SK-N-SH treated with all-trans-retinoic acid at 6 μM for 48 hours (cell line): ENCODE results near the gene AKNA.

Experiments used
- ATAC-seq: fragments of 200-7000 bp; cut with Tn5 transposase; 3 replicates; pipeline ENCODE4 v1.9.1; 2020; ENCODE audit warnings: mild to moderate bottlenecking, moderate library complexity
- ARNTL ChIP-seq: fragments of 450-650 bp; formaldehyde crosslinking; IDR thresholded peaks from 2 replicates; pipeline ENCODE4 v1.5.0; 2020; ENCODE audit warnings: low read depth, mild to moderate bottlenecking, moderate library complexity, borderline replicate concordance
- CSDC2 ChIP-seq: fragments of 250-450 bp; sonication (Bioruptor Pico); IDR thresholded peaks from 2 replicates; pipeline ENCODE4 v1.5.0; 2020; ENCODE audit warnings: mild to moderate bottlenecking, moderate library complexity
- GLIS3 ChIP-seq: fragments of 250-450 bp; sonication (Bioruptor Pico); IDR thresholded peaks from 2 replicates; pipeline ENCODE4 v1.5.0; 2020; ENCODE audit warnings: mild to moderate bottlenecking, moderate library complexity
- ISL1 ChIP-seq: fragments of 250-450 bp; sonication (Bioruptor Pico); IDR thresholded peaks from 2 replicates; pipeline ENCODE4 v2.1.2; 2022; ENCODE audit warnings: mild to moderate bottlenecking, moderate library complexity
- OSR1 ChIP-seq: fragments of 250-450 bp; sonication (Bioruptor Pico); IDR thresholded peaks from 2 replicates; pipeline ENCODE4 v1.8.0; 2022; ENCODE audit warnings: moderate library complexity, mild to moderate bottlenecking, inconsistent platforms
- RARB ChIP-seq: fragments of 250-450 bp; sonication (Bioruptor Pico); IDR thresholded peaks from 2 replicates; pipeline ENCODE4 v1.8.0; 2021; ENCODE audit warnings: mild to moderate bottlenecking, moderate library complexity
- SNAI2 ChIP-seq: fragments of 250-450 bp; sonication (Bioruptor Pico); IDR thresholded peaks from 2 replicates; pipeline ENCODE4 v1.5.0; 2020; ENCODE audit warnings: mild to moderate bottlenecking, moderate library complexity
- TCF4 ChIP-seq: fragments of 250-450 bp; sonication (Bioruptor Pico); IDR thresholded peaks from 2 replicates; pipeline ENCODE4 v1.8.0; 2021; ENCODE audit warnings: mild to moderate bottlenecking, moderate library complexity, borderline replicate concordance
- TOX ChIP-seq: fragments of 250-450 bp; sonication (Bioruptor Pico); IDR thresholded peaks from 2 replicates; pipeline ENCODE4 v1.8.0; 2021; ENCODE audit warnings: mild to moderate bottlenecking, moderate library complexity, borderline replicate concordance
- ZC3H10 ChIP-seq: fragments of 250-450 bp; sonication (Bioruptor Pico); IDR thresholded peaks from 2 replicates; pipeline ENCODE4 v1.5.1; 2021; ENCODE audit warnings: mild to moderate bottlenecking, moderate library complexity
- ZFP3 ChIP-seq: fragments of 250-450 bp; sonication (Bioruptor Pico); IDR thresholded peaks from 2 replicates; pipeline ENCODE4 v1.5.0; 2020; ENCODE audit warnings: mild to moderate bottlenecking, moderate library complexity
- ZFP30 ChIP-seq: fragments of 450-650 bp; formaldehyde crosslinking; IDR thresholded peaks from 2 replicates; pipeline ENCODE4 v1.5.0; 2022; ENCODE audit warnings: mild to moderate bottlenecking, moderate library complexity
- ZNF565 ChIP-seq: fragments of 450-650 bp; formaldehyde crosslinking; conservative IDR thresholded peaks from 2 replicates; pipeline ENCODE4 v1.5.0; 2020; ENCODE audit warnings: low read depth, mild to moderate bottlenecking, moderate library complexity
- ZNF70 ChIP-seq: fragments of 450-650 bp; formaldehyde crosslinking; IDR thresholded peaks from 2 replicates; pipeline ENCODE4 v1.5.0; 2020; ENCODE audit warnings: mild to moderate bottlenecking, moderate library complexity
- ZNF8 ChIP-seq: fragments of 450-650 bp; formaldehyde crosslinking; IDR thresholded peaks from 2 replicates; pipeline ENCODE4 v1.5.0; 2020; ENCODE audit warnings: mild to moderate bottlenecking, moderate library complexity
- TF ChIP-seq, protein P1 (sequence below): fragments of 250-450 bp; sonication (Bioruptor Pico); IDR thresholded peaks from 2 replicates; pipeline ENCODE4 v1.5.1; 2021; ENCODE audit warnings: mild to moderate bottlenecking, moderate library complexity
- TF ChIP-seq, protein P2 (sequence below): fragments of 250-450 bp; sonication (Bioruptor Pico); IDR thresholded peaks from 2 replicates; pipeline ENCODE4 v1.5.1; 2020; ENCODE audit warnings: low read depth, mild to moderate bottlenecking, moderate library complexity
- TF ChIP-seq, protein P3 (sequence below): fragments of 250-450 bp; sonication (Bioruptor Pico); IDR thresholded peaks from 2 replicates; pipeline ENCODE4 v1.8.0; 2021; ENCODE audit warnings: low read depth, mild to moderate bottlenecking, moderate library complexity, borderline replicate concordance
- TF ChIP-seq, protein P4 (sequence below): fragments of 250-450 bp; sonication (Bioruptor Pico); IDR thresholded peaks from 2 replicates; pipeline ENCODE4 v1.5.0; 2020; ENCODE audit warnings: mild to moderate bottlenecking, moderate library complexity
- TF ChIP-seq, protein P5 (sequence below): fragments of 250-450 bp; sonication (Bioruptor Pico); IDR thresholded peaks from 2 replicates; pipeline ENCODE4 v1.8.0; 2020; ENCODE audit warnings: mild to moderate bottlenecking, moderate library complexity, borderline replicate concordance

Gene AKNA

DNA sequence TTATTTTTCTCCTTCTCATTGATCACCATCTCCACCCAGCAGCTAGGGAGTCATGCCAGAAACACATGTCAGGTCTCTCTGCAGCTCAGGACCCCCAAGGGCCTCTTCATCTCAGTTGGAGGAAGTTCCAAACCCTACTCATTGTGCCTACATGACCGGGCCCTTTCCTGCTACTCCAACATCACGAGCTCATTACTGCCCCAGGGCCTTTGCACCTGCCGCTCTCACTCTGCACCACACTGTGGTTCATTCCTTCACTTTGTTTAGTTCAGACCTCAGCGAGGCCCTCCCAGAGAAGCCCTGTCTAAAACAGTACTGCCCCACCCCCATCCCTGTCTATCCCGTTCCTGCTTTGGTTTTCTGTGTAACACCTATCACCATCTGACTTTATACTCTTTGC is 22.1 kb upstream of the AKNA start:
- TF ChIP-seq ZNF8 (CRISPR knock-in tag) (no peak), ZC3H10 (CRISPR knock-in tag) (no peak), ZNF70 (CRISPR knock-in tag) (no peak), ARNTL (no peak), ZNF565 (no peak), GLIS3 (CRISPR knock-in tag) (no peak), ZFP30 (CRISPR knock-in tag) (no peak), ISL1 (no peak), CSDC2 (CRISPR knock-in tag) (no peak), ZFP3 (CRISPR knock-in tag) (no peak), TCF4 (CRISPR knock-in tag) (no peak)
- TF ChIP-seq, protein P1, sequence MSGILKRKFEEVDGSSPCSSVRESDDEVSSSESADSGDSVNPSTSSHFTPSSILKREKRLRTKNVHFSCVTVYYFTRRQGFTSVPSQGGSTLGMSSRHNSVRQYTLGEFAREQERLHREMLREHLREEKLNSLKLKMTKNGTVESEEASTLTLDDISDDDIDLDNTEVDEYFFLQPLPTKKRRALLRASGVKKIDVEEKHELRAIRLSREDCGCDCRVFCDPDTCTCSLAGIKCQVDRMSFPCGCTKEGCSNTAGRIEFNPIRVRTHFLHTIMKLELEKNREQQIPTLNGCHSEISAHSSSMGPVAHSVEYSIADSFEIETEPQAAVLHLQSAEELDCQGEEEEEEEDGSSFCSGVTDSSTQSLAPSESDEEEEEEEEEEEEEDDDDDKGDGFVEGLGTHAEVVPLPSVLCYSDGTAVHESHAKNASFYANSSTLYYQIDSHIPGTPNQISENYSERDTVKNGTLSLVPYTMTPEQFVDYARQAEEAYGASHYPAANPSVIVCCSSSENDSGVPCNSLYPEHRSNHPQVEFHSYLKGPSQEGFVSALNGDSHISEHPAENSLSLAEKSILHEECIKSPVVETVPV (CRISPR knock-in tag) = no peak
- TF ChIP-seq, protein P2, sequence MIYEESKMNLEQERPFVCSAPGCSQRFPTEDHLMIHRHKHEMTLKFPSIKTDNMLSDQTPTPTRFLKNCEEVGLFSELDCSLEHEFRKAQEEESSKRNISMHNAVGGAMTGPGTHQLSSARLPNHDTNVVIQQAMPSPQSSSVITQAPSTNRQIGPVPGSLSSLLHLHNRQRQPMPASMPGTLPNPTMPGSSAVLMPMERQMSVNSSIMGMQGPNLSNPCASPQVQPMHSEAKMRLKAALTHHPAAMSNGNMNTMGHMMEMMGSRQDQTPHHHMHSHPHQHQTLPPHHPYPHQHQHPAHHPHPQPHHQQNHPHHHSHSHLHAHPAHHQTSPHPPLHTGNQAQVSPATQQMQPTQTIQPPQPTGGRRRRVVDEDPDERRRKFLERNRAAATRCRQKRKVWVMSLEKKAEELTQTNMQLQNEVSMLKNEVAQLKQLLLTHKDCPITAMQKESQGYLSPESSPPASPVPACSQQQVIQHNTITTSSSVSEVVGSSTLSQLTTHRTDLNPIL = no peak
- TF ChIP-seq, protein P3, sequence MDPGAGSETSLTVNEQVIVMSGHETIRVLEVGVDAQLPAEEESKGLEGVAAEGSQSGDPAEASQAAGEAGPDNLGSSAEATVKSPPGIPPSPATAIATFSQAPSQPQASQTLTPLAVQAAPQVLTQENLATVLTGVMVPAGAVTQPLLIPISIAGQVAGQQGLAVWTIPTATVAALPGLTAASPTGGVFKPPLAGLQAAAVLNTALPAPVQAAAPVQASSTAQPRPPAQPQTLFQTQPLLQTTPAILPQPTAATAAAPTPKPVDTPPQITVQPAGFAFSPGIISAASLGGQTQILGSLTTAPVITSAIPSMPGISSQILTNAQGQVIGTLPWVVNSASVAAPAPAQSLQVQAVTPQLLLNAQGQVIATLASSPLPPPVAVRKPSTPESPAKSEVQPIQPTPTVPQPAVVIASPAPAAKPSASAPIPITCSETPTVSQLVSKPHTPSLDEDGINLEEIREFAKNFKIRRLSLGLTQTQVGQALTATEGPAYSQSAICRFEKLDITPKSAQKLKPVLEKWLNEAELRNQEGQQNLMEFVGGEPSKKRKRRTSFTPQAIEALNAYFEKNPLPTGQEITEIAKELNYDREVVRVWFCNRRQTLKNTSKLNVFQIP (CRISPR knock-in tag) = no peak
- TF ChIP-seq, protein P4, sequence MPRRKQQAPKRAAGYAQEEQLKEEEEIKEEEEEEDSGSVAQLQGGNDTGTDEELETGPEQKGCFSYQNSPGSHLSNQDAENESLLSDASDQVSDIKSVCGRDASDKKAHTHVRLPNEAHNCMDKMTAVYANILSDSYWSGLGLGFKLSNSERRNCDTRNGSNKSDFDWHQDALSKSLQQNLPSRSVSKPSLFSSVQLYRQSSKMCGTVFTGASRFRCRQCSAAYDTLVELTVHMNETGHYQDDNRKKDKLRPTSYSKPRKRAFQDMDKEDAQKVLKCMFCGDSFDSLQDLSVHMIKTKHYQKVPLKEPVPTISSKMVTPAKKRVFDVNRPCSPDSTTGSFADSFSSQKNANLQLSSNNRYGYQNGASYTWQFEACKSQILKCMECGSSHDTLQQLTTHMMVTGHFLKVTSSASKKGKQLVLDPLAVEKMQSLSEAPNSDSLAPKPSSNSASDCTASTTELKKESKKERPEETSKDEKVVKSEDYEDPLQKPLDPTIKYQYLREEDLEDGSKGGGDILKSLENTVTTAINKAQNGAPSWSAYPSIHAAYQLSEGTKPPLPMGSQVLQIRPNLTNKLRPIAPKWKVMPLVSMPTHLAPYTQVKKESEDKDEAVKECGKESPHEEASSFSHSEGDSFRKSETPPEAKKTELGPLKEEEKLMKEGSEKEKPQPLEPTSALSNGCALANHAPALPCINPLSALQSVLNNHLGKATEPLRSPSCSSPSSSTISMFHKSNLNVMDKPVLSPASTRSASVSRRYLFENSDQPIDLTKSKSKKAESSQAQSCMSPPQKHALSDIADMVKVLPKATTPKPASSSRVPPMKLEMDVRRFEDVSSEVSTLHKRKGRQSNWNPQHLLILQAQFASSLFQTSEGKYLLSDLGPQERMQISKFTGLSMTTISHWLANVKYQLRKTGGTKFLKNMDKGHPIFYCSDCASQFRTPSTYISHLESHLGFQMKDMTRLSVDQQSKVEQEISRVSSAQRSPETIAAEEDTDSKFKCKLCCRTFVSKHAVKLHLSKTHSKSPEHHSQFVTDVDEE (CRISPR knock-in tag) = no peak
- no peak for ATAC-seq

DNA sequence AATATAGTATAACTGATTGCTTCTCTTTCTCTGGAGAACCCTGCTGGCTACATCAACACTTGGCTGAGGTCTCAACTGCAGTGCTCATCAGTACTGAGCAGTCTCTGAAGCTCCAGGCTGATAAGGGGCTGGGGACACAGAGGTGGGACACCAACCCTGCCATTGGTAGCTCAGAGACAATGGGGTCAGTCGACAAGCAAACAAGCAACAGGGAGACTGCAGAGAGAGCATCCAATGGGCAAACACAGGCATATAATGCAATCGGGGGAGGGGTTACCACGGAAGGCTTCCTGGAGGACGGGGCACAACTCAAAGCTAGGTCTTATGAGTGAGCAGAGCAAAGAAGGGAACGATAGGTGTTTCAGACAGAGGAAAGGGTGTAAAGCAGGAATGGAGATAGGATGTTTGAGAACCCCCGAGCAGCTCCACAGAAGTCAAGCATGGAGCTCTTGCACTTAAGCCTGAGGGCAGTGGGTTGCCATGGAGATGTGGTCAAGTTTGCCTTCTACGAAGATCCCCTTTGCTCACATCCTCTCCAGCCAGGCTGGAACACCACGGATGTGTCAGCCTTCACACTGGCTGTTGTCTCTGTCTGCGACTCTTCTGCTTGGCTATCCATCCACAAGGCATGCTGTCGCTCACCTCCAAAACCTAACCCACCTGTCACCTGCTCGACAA is 21.5 kb upstream of the AKNA start:
- ATAC-seq = no peak
- TF ChIP-seq GLIS3 (CRISPR knock-in tag) (no peak), TCF4 (CRISPR knock-in tag) (no peak), ISL1 (no peak), TOX (CRISPR knock-in tag) (no peak), CSDC2 (CRISPR knock-in tag) (no peak), RARB (CRISPR knock-in tag) (no peak), SNAI2 (CRISPR knock-in tag) (no peak), ZFP30 (CRISPR knock-in tag) (no peak), OSR1 (CRISPR knock-in tag) (no peak)
- TF ChIP-seq, protein P3 (CRISPR knock-in tag) = no peak
- TF ChIP-seq, protein P5, sequence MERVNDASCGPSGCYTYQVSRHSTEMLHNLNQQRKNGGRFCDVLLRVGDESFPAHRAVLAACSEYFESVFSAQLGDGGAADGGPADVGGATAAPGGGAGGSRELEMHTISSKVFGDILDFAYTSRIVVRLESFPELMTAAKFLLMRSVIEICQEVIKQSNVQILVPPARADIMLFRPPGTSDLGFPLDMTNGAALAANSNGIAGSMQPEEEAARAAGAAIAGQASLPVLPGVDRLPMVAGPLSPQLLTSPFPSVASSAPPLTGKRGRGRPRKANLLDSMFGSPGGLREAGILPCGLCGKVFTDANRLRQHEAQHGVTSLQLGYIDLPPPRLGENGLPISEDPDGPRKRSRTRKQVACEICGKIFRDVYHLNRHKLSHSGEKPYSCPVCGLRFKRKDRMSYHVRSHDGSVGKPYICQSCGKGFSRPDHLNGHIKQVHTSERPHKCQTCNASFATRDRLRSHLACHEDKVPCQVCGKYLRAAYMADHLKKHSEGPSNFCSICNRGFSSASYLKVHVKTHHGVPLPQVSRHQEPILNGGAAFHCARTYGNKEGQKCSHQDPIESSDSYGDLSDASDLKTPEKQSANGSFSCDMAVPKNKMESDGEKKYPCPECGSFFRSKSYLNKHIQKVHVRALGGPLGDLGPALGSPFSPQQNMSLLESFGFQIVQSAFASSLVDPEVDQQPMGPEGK (CRISPR knock-in tag) = no peak
- TF ChIP-seq, protein P4 (CRISPR knock-in tag) = no peak
